IPS-11a (cell line): ENCODE measurements around the gene RTN4RL2.

Source experiments
- H3K4me3 ChIP-seq: one replicate; pipeline ENCODE4 v1.5.1; 2013; ENCODE audit warnings: low read depth, low read length, control low read depth

Gene RTN4RL2

DNA sequence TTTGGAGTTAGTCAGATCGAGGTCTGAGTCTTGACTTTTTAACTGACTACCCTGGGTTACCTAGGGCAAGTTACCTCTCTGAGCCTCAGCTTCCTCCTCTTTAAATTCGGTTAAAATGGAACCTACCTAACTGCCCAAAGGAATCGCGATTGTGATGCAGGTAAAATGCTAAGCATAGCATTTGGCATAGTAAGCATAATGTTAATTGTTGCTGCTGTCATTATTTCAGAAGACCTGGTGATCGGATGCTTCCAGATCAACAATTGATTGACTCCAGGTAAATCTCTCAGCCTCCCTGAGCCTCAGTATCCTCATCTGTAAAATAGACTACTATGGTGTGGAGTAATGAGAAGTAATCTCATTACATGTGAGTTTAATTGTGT, 55.7 kb downstream of the RTN4RL2 start:
- peak overlapping the region; percentile 80 for H3K4me3 ChIP-seq

DNA sequence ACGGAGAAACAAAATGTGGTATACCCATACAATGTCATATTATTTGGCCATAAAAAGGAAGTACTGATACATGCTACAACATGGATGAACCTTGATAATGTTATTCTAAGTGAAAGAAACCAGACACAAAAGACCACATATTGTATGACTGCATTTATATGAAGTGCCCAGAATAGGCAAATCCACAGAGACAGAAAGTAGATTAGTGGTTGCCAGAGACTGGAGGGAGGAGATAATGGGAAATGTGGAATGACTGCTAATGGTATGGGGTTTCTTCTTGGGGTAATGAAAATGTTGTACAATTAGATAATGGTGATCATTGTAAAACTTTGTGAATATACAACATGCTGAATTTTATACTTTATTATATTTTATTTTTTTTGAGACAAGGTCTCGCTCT, 60.8 kb downstream of the RTN4RL2 start:
- no peak overlapping the region for H3K4me3 ChIP-seq

DNA sequence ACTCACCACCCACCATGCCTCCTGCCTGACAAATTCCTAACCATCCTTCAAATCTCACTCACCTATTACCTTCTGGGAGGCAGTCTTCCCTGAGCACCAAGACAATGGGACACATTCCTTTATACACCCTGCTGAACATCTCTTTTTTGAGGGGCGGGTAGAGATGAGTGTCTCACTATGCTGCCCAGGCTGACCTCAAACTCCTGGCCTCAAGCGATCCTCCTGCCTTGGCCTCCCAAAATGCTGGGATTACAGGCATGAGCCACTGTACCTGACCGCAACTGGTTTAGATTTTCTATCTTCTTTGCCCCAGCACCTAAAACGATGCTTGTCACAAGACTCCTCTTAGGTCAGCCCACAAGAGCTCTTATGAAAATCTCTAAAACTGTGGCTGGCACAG, 63.1 kb downstream of the RTN4RL2 start:
- no peak overlapping the region for H3K4me3 ChIP-seq
